HG02870 (cell line): ENCODE data around the gene HRCT1.
"Not testable (repeated sequence)": the region's sequence is repeated elsewhere in the genome, so short reads cannot be mapped to it uniquely, and the experiment has no call there.

Source experiments
- ATAC-seq: cut with Tn5 transposase; IDR thresholded peaks from one replicate; pipeline ENCODE4 v1.9.1; 2021; ENCODE audit warnings: mild to moderate bottlenecking, moderate library complexity; ENCODE audit not compliant: unreplicated experiment

HRCT1 gene

DNA sequence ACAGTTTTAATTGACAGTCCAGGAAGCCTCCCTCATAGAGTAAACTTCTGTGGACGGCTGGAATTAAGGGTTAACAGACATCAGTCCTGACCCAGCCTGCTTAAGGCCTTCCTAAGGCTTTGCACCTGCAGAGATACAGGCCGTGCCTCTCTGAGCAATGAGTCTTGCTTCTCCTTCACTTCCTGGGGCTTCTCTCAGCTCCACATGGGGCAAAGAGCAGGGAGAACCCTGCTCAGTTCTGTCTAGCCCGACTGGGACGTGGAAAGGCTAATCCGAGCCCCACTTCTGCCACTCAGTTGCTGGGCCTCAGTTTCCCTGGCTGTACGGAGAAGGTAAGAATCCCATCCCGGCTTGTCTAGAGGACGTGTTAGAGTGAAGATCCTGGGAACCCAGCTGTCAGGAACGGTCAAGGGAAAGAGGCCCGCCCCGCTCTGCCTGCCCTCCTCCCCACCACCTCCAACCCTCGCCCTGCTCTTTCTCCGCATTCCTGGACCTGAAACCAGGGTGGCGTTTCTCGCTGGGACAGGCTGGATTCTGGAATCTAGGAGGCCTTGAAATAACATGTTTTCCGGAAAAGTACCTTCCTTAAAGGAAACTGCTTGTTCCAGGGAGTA is 9.8 kb downstream of the HRCT1 start:
- ATAC-seq, result no peak

GRCh38 chr9:35917261-35917660 is 11.3 kb downstream of the HRCT1 start:
- no peak for ATAC-seq

- no peak for ATAC-seq
These were observed 12.8 kb downstream of the HRCT1 start for GRCh38 chr9:35918780-35919179.

DNA sequence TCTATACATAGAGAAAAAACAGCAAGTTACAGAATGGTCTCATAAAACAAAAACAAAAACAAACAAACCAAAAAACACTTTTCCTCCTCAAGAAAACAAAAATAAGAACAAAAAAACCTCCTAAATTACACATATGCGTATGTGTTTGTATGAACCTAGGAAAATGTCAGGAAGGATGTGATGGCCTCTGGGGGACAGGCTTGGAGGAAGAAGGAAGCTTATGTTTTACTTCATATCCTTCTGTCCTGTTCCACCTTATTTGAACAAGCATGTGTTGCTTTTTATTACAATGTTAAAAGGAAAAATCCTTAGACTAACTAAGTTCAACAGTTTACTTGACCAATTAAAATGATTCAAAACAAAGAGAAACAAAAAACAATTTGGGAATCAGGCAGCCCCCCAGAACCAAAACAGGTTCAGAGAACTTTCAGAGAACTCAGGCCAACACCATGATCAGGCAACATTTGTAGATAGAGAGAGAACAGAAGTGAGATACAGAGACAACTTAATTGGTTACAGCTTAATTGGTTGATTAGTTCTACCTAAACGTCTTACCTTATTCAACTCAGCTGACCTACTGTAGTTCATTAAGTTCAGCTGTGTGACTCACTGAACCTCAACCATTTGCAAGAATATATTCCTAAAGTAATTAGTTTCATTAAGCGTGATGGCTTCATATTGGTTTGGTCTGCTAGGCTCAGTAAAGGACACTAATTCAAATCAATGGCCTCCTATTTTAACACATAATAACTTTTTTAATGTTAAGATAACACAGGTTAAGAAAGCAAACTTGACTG is 13.4 kb downstream of the HRCT1 start:
- no peak for ATAC-seq

- ATAC-seq, result no peak
These were observed 14.1 kb downstream of the HRCT1 start for GRCh38 chr9:35920051-35920620.

DNA sequence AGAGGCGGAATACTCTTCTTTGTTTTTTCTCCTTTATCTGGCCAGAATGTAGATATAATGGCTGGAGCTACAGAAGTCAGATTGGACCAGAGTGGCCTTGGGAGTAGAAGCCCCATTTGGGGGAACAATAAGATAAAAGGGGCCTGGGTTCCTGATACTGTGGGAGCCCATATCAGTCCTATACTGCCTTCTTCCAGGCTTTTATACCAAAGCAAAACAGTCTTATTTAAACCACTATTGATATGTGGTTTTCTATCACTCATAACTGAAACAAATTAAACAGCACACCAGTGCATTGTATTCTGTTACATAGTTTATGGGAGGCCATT is 17.6 kb downstream of the HRCT1 start:
- no peak for ATAC-seq

GRCh38 chr9:35923927-35924763 is 18.1 kb downstream of the HRCT1 start:
- ATAC-seq, result no peak

GRCh38 chr9:35928591-35929452 is 22.8 kb downstream of the HRCT1 start:
- ATAC-seq, result no peak

- ATAC-seq, result no peak
These were observed 23.4 kb downstream of the HRCT1 start for GRCh38 chr9:35929453-35929718.

GRCh38 chr9:35930521-35930920 is 24.5 kb downstream of the HRCT1 start:
- no peak for ATAC-seq

- no peak for ATAC-seq
These were observed 25.0 kb downstream of the HRCT1 start for GRCh38 chr9:35930989-35931388.

- ATAC-seq, result no peak
These were observed 26.7 kb downstream of the HRCT1 start for GRCh38 chr9:35932735-35933134.

DNA sequence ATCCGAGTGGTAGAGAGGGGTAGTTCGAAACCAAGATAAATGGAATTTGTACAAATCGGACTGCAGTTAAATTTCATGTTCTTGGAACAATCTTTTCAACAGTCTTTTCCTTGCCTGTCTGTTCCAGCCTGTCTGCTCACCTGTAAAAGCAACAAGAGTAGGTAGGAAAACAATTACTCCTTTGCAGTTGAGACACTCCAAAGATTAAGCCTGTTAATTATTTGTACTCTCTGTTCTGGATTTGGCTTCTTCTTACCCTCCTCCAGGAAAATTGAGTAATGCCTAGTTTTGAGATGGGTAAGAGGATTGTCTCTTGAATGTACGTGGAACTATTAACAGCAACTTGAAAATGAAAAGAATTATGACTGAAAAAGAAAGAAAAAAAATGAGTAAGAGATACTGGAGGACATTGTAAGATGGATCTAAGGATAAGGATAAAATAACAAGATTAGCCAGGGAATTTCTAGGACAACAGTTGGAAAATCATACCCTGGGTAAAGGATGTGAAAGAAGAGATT is 27.6 kb downstream of the HRCT1 start:
- no peak for ATAC-seq

- ATAC-seq, result not testable (repeated sequence)
These were observed 28.1 kb downstream of the HRCT1 start for GRCh38 chr9:35934069-35934468.

- no peak for ATAC-seq
These were observed 29.3 kb downstream of the HRCT1 start for GRCh38 chr9:35935261-35935660.

DNA sequence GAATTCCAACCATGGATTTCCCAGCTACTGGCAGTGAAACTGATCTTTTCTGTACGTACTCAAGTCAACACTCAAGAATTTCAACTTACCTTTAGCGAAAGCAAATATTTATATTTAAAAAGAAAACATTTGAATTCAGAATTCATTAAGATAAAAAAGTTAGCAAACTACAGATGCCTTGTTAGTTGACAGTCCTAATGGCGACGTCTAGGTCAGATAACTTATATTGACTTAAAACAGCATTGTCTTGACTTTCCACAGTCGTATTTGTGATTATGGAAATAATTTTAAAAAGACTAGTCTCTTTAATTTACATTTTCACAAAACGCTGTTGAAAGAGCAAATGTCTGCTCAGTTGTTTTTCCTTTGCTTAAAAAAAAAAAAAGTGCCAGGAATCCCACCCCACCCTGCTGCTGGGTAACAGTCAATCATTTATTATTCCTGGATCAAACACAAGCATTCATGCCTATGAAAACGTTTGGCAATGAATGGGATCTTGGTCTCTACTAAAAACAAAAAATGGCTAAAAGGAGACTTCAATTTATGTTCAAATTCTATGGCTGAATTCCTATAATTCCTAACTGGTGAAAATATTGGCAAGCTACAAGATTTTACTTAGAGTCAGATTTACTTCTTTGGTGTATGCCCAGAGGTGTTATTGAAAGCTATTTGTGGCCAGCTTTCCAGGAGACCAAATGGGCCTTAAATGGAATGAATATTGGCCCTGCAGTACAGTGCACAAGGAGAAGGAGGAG is 29.9 kb downstream of the HRCT1 start:
- no peak for ATAC-seq

DNA sequence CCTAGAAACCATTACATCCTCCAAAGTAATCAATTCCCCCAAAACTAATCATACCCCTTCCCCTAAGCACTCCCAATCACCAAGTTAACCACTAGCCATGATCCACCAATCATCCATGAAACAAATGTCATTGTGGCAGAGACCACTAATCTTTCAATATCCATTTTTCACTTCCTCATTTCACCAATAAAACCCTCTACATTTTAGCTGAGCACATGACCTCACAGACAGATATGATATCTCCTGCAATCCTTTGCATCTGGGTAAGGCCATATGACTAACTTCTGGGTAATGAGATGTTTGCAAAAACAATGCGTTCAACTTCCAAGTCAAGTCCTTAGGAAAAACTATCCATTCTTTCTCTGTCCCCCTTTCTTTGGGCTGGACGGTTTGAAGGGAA is 31.2 kb downstream of the HRCT1 start:
- no peak for ATAC-seq

DNA sequence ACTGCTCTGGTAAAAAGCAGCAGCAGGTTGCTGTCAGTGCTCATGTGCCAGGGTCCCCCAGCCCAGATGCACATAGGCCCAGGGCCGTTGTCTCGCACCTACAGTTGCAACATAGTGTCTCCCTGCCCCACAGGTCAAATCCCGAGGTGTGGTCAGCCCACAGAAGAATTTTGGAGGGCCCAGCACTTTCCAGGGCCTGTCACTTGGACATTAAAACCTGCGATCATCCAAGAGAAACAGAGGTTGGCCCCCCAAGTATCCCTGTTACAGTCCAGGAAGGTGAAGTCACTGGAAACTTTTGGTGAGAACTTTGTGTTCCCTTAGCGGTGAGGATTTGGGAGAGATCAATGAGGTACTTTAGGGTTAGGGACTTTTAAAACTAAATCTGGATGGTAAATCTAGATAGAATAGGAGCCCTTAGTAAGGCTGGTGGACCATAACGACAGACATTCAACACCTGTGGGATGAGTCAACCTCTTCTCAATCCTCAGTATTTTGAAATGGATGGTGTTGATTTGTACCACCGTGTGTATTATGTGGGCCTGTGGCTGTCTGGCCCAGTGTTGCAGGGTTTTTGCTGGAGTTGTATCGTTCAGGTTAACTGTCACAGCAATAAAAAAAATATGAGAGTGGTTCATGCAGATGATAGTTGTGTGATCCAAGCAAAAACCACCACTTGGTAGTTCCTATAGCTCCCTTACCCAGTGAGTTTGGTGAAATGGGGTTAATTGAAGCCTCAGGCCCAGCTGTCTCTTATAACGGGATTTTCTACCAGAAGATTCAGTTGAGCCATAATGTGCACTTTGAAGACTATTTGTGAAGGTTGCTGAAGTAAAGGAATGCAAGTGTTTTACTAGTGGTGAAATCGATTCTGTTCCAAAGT is 32.7 kb downstream of the HRCT1 start:
- no peak for ATAC-seq

DNA sequence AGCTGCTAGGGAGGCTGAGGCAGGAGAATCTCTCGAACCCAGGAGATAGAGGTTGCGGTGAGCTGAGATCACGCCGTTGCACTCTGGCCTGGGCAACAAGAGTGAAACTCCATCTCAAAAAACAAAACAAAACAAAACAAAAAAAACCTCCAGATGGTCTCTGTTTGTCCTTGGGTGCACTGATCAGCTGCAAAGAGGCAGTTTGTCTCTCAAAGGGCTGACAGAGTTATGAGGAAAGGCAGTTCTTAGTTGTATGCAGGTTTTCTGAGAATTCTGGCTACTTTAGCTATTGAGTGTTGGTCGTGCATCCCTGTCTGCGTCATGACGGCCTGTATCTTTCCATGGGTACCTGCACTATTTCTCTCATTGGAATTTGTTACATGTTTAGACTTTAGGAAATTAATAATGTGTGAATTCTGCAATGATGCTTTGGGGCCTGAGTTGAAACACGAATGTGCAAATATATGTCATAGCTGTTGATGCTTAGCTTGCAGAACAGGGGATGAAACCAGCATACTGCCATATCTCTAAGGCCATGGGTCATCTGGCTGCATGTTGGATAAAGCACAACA is 33.8 kb downstream of the HRCT1 start:
- ATAC-seq, result no peak
